Ishikawa (cell line): ENCODE data around the gene ALOX15.

Experiments
- FOXM1 ChIP-seq: IDR thresholded peaks from 2 replicates; pipeline ENCODE4 v1.6.1; 2012; ENCODE audit warnings: low read depth, borderline replicate concordance
- YY1 ChIP-seq: IDR thresholded peaks from 2 replicates; pipeline ENCODE4 v1.6.1; 2012; ENCODE audit warnings: low read depth

- TF ChIP-seq YY1 = no peak
- TF ChIP-seq FOXM1 = no peak
These were observed 34.3 kb upstream of the ALOX15 start for GRCh38 chr17:4675791-4676190.
